ENCODE data around the gene PACSIN2. TPM values are rescaled to one million over a fixed set of nuclear protein-coding genes. Genes with fewer than 3 reads are reported as not detected.
A peak's percentile ranks its signal among the peaks of the same experiment; 100 is the strongest.

Gene PACSIN2
- total RNA-seq, 6 experiments from 2014 or later, result 21.4 to 67.0 (median 47.1) TPM

GRCh38 chr22:42897960-42898359, 117.0 kb downstream of the PACSIN2 start:
- no peak overlapping the region for H3K4me3 ChIP-seq
- TF ChIP-seq CTCF (IDR thresholded peaks at IDR 0.05) (no peak), POLR2A (IDR thresholded peaks at IDR 0.05) (no peak)
- DNase-seq (no peak), ATAC-seq (peak; percentile 42 to 73 (median 64))
- H3K36me3 ChIP-seq, result no peaks in the 10 kb centered on the region
- 86% methylated on average over 7 of the region's 7 CpGs for WGBS (ENCODE audit: insufficient coverage, low coverage, low lambda C conversion rate, missing lambda C conversion rate)
- H3K27me3 ChIP-seq, result no peaks in the 10 kb centered on the region
- H3K4me1 ChIP-seq, result peaks cover 0 to 37% (median 9%) of the 10 kb centered on the region in 4 donors
- H3K9me3 ChIP-seq, result no peaks in the 10 kb centered on the region
- intact Hi-C loops (cut with DNase I), result no loop called here
- H3K27ac ChIP-seq, result no peak overlapping the region

GRCh38 chr22:42895541-42895981, 119.4 kb downstream of the PACSIN2 start:
- Histone ChIP-seq H3K9me3 (no peaks in the 10 kb centered on the region), H3K27ac (peak overlapping the region; percentile 22 to 50 (median 49)), H3K36me3 (peaks cover 0 to 4% (median under 1%) of the 10 kb centered on the region in 4 donors), H3K4me1 (peaks cover 0 to 48% (median 14%) of the 10 kb centered on the region in 4 donors), H3K27me3 (no peaks in the 10 kb centered on the region), H3K4me3 (no peak overlapping the region)
- 31% methylated on average over 5 of the region's 9 CpGs for WGBS (ENCODE audit: insufficient coverage, low coverage, low lambda C conversion rate, missing lambda C conversion rate)
- DNase-seq (no peak), ATAC-seq (peak; percentile 7 to 48 (median 28))
- intact Hi-C loops (cut with DNase I), result no loop called here
- TF ChIP-seq CTCF (IDR thresholded peaks at IDR 0.05), result no peak
- no peak for TF ChIP-seq POLR2A (IDR thresholded peaks at IDR 0.05)

- intact Hi-C loops (cut with DNase I), result no loop called here
- Histone ChIP-seq H3K27me3 (no peaks in the 10 kb centered on the region), H3K4me3 (no peak overlapping the region), H3K36me3 (peaks cover 0 to 9% (median 2%) of the 10 kb centered on the region in 4 donors), H3K4me1 (peaks cover 0 to 48% (median 14%) of the 10 kb centered on the region in 4 donors), H3K27ac (peak overlapping the region; percentile 14 to 50 (median 49)), H3K9me3 (no peaks in the 10 kb centered on the region)
- TF ChIP-seq CTCF (IDR thresholded peaks at IDR 0.05) (no peak), POLR2A (IDR thresholded peaks at IDR 0.05) (no peak)
- peak in 1 of 4 donors; percentile 1 for ATAC-seq
- no peak for DNase-seq
- 53% methylated on average over 4 of the region's 7 CpGs for WGBS (ENCODE audit: insufficient coverage, low coverage, low lambda C conversion rate, missing lambda C conversion rate)
These were observed 119.9 kb downstream of the PACSIN2 start for GRCh38 chr22:42895087-42895486.

GRCh38 chr22:42893371-42894150, 121.4 kb downstream of the PACSIN2 start:
- no peak overlapping the region for H3K4me3 ChIP-seq
- peaks cover 0 to 15% (median 2%) of the 10 kb centered on the region in 4 donors for H3K36me3 ChIP-seq
- H3K4me1 ChIP-seq, result peaks cover 0 to 53% (median 15%) of the 10 kb centered on the region in 4 donors
- 65% methylated on average over 9 of the region's 25 CpGs for WGBS (ENCODE audit: insufficient coverage, low coverage, low lambda C conversion rate, missing lambda C conversion rate)
- DNase-seq (no peak), ATAC-seq (no peak)
- H3K9me3 ChIP-seq, result no peaks in the 10 kb centered on the region
- TF ChIP-seq CTCF (IDR thresholded peaks at IDR 0.05), result no peak
- no peak for TF ChIP-seq POLR2A (IDR thresholded peaks at IDR 0.05)
- peak overlapping the region; percentile 66 to 81 (median 77) for H3K27ac ChIP-seq
- no peaks in the 10 kb centered on the region for H3K27me3 ChIP-seq
- intact Hi-C loops (cut with DNase I), result no loop called here
